ENCODE results near the gene PRKD3.

PRKD3 gene

GRCh38 chr2:37343537-37344434 is 19.2 kb upstream of the PRKD3 start:
- DNase-seq (ENCODE audit: low read depth in 3 of 3) = no peak

GRCh38 chr2:37342591-37343220 is 18.1 kb upstream of the PRKD3 start:
- DNase-seq (ENCODE audit: low read depth in 3 of 3) = no peak

- no peak for DNase-seq (ENCODE audit: low read depth in 3 of 3)
Observed at GRCh38 chr2:37340637-37341036, 16.0 kb upstream of the PRKD3 start.

- DNase-seq (ENCODE audit: low read depth in 3 of 3) = no peak
Observed at GRCh38 chr2:37338933-37339332, 14.3 kb upstream of the PRKD3 start.

GRCh38 chr2:37337620-37338280 is 13.1 kb upstream of the PRKD3 start:
- DNase-seq (ENCODE audit: low read depth in 3 of 3) = no peak

- DNase-seq (ENCODE audit: low read depth in 3 of 3) = no peak
Observed at GRCh38 chr2:37335604-37336003, 11.0 kb upstream of the PRKD3 start.

- DNase-seq (ENCODE audit: low read depth in 3 of 3) = no peak
Observed at GRCh38 chr2:37333256-37333655, 8.6 kb upstream of the PRKD3 start.

GRCh38 chr2:37332560-37332959 is 7.9 kb upstream of the PRKD3 start:
- no peak for DNase-seq (ENCODE audit: low read depth in 3 of 3)

GRCh38 chr2:37330681-37331080 is 6.0 kb upstream of the PRKD3 start:
- no peak for DNase-seq (ENCODE audit: low read depth in 3 of 3)

- DNase-seq (ENCODE audit: low read depth in 3 of 3) = no peak
Observed at GRCh38 chr2:37326866-37327634, 2.4 kb upstream of the PRKD3 start.

- DNase-seq (ENCODE audit: low read depth in 3 of 3) = no peak
Observed at GRCh38 chr2:37326285-37326684, 1.7 kb upstream of the PRKD3 start.

GRCh38 chr2:37325625-37326071 is 1.0 kb upstream of the PRKD3 start:
- no peak for DNase-seq (ENCODE audit: low read depth in 3 of 3)

GRCh38 chr2:37324536-37324785 is 172 bp downstream of the PRKD3 start:
- peak; percentile 34 to 58 (median 37) for DNase-seq (ENCODE audit: low read depth in 3 of 3)

- DNase-seq (ENCODE audit: low read depth in 3 of 3) = peak in 2 of 3 experiments; percentile 3 to 25
Observed at GRCh38 chr2:37323781-37324535, 675 bp downstream of the PRKD3 start.

GRCh38 chr2:37323176-37323780 is 1.4 kb downstream of the PRKD3 start:
- DNase-seq (ENCODE audit: low read depth in 3 of 3) = no peak

GRCh38 chr2:37322368-37322767 is 2.3 kb downstream of the PRKD3 start:
- DNase-seq (ENCODE audit: low read depth in 3 of 3) = no peak

GRCh38 chr2:37321029-37321682 is 3.5 kb downstream of the PRKD3 start:
- DNase-seq (ENCODE audit: low read depth in 3 of 3) = no peak

- DNase-seq (ENCODE audit: low read depth in 3 of 3) = no peak
Observed at GRCh38 chr2:37319754-37320609, 4.7 kb downstream of the PRKD3 start.

- no peak for DNase-seq (ENCODE audit: low read depth in 3 of 3)
Observed at GRCh38 chr2:37318401-37318800, 6.2 kb downstream of the PRKD3 start.
